Stomach (tissue), 4 donors: ENCODE data around the gene NCOA5.

Source experiments
- EP300 ChIP-seq: sonication (generic); formaldehyde crosslinking; IDR thresholded peaks from one replicate; pipeline ENCODE4 v1.6.1; 2017; ENCODE audit warnings: antibody characterized with exemption
- POLR2A ChIP-seq, 4 donors: fragments of 450-650 bp; IDR thresholded peaks; one replicate each; pipeline ENCODE4 v1.6.1; 2016; ENCODE audit warnings: antibody characterized with exemption in 4 of 4, control low read depth in 2 of 4, mild to moderate bottlenecking in 1 of 4, moderate library complexity in 1 of 4
- TF ChIP-seq, protein P1 (sequence below), 7 experiments: fragments of 450-650 bp in 4 of 7; fragments of 200-600 bp in 3 of 7; sonication (generic) in 3 of 7; IDR thresholded peaks; one replicate each; pipeline ENCODE4 v1.5.1; 2016 to 2019; ENCODE audit warnings: antibody characterized with exemption in 7 of 7, control low read depth in 2 of 7, mild to moderate bottlenecking in 1 of 7

DNA sequence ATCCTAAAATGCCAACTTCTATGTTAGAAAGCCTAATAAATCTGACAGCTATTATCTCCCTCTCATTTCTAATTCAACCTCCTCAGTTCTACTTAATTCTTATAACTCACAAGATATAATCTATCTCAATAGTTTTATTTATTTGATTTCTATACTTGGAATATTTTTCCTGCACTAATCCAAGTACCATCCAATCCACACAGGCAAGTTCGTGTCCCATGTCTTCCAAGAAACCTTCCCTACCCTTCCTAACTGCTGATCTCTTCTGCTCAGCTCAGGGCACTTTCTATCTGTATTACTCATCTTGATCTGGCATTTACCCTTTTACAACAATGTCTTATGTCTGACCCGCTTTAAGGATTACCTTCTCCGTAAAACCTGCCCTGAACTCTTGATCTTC, 18.2 kb downstream of the NCOA5 start:
- TF ChIP-seq, protein P1, sequence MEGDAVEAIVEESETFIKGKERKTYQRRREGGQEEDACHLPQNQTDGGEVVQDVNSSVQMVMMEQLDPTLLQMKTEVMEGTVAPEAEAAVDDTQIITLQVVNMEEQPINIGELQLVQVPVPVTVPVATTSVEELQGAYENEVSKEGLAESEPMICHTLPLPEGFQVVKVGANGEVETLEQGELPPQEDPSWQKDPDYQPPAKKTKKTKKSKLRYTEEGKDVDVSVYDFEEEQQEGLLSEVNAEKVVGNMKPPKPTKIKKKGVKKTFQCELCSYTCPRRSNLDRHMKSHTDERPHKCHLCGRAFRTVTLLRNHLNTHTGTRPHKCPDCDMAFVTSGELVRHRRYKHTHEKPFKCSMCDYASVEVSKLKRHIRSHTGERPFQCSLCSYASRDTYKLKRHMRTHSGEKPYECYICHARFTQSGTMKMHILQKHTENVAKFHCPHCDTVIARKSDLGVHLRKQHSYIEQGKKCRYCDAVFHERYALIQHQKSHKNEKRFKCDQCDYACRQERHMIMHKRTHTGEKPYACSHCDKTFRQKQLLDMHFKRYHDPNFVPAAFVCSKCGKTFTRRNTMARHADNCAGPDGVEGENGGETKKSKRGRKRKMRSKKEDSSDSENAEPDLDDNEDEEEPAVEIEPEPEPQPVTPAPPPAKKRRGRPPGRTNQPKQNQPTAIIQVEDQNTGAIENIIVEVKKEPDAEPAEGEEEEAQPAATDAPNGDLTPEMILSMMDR (IDR thresholded peaks at IDR 0.05), result no peak
- no peak for TF ChIP-seq POLR2A (IDR thresholded peaks at IDR 0.05)
- no peak for TF ChIP-seq EP300
